ENCODE data around the gene C6orf47. TPM values are rescaled to one million over a fixed set of nuclear protein-coding genes. Genes with fewer than 3 reads are reported as not detected.

Gene C6orf47
- total and polyA plus RNA-seq, 2 donors (not counting 3 experiments of a cell fraction or from before 2014, with no cell fraction given), result 5.8 to 12.8 TPM

DNA sequence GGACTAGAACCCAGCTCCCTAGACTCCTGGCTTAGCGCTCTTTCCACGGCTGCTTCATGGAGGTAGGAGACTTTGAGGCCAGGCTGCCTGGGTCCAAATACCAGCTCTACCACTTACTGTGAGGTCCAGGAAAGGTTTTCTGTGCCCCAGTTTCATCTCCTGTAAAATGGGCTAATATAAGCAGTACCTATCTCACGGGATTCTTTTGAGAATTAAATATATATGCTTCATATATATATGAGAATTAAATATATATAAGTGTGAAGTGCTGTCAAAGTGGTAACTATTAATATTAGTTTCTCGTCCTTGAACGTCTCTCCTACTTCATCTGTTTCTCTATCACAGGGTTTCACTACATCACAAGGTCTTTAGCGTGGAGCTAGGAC lies 30.5 kb upstream of the C6orf47 start:
- dilution Hi-C loops (cut with MboI; ENCODE audit: extremely low pct_ligation_motif_present, low sequenced_read_pairs) (no loop called here), intact Hi-C loops (cut with micrococcal nuclease) (no loop called here)
- no peak overlapping the region for H3K4me3 ChIP-seq (replicated peaks in 1 of 3; ENCODE audit: insufficient read depth in 1 of 3, low read depth in 1 of 3, low read length in 3 of 3)
- no peak overlapping the region for H3K4me2 ChIP-seq (ENCODE audit: insufficient read depth, low read length)
- H4K20me1 ChIP-seq (replicated peaks; ENCODE audit: control insufficient read depth, extremely low read depth, insufficient read depth, low read length), result no peaks in the 10 kb centered on the region
- FAIRE-seq (no peak), DNase-seq (ENCODE audit: low read depth, low spot score) (no peak)
- H3K27ac ChIP-seq (ENCODE audit: insufficient read depth, low read depth, low read length), result no peak overlapping the region
- no peak overlapping the region for H2AFZ ChIP-seq (ENCODE audit: low read depth, low read length)
- TF ChIP-seq, protein P1, sequence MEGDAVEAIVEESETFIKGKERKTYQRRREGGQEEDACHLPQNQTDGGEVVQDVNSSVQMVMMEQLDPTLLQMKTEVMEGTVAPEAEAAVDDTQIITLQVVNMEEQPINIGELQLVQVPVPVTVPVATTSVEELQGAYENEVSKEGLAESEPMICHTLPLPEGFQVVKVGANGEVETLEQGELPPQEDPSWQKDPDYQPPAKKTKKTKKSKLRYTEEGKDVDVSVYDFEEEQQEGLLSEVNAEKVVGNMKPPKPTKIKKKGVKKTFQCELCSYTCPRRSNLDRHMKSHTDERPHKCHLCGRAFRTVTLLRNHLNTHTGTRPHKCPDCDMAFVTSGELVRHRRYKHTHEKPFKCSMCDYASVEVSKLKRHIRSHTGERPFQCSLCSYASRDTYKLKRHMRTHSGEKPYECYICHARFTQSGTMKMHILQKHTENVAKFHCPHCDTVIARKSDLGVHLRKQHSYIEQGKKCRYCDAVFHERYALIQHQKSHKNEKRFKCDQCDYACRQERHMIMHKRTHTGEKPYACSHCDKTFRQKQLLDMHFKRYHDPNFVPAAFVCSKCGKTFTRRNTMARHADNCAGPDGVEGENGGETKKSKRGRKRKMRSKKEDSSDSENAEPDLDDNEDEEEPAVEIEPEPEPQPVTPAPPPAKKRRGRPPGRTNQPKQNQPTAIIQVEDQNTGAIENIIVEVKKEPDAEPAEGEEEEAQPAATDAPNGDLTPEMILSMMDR (IDR thresholded peaks at IDR 0.05; ENCODE audit: extremely low read depth in 1 of 2, insufficient read depth in 1 of 2, low read depth in 1 of 2, low read length in 2 of 2), result no peak
- TF ChIP-seq POLR2AphosphoS5 (IDR thresholded peaks at IDR 0.05; ENCODE audit: insufficient read depth, low read depth, low read length), result no peak
- no peak for TF ChIP-seq EZH2 (IDR thresholded peaks at IDR 0.05; ENCODE audit: borderline replicate concordance, low read depth, low read length, severe bottlenecking)
- no peak for TF ChIP-seq POLR2A (IDR thresholded peaks at IDR 0.05; ENCODE audit: low read depth, low read length)
- TF ChIP-seq, protein P2, sequence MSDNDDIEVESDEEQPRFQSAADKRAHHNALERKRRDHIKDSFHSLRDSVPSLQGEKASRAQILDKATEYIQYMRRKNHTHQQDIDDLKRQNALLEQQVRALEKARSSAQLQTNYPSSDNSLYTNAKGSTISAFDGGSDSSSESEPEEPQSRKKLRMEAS (IDR thresholded peaks at IDR 0.05; ENCODE audit: insufficient read depth, insufficient read length), result no peak
- TF ChIP-seq JUN (IDR thresholded peaks at IDR 0.05; ENCODE audit: borderline replicate concordance, insufficient read depth, insufficient read length, low read depth), result no peak
- TF ChIP-seq GATA2 (IDR thresholded peaks at IDR 0.05; ENCODE audit: insufficient read depth, insufficient read length, low read depth, low read length), result no peak
- no peak for TF ChIP-seq MYC (IDR thresholded peaks at IDR 0.05; ENCODE audit: low read depth, low read length)
- no peak for TF ChIP-seq FOS (IDR thresholded peaks at IDR 0.05; ENCODE audit: borderline replicate concordance, insufficient read depth, low read length)
- ChIA-PET CTCF (interaction anchor here (1.1 to 2.1 kb wide), 6 partner anchors 20 to 139 kb away, joined by 3 to 8 read pairs (median 6); partner anchors contain the start of gene LSM2), POLR2A (interaction anchor here (1.5 kb wide), 1 partner anchor 136 kb away, joined by 4 read pairs; the partner anchor contains the start of gene HSPA1B)
- H3K36me3 ChIP-seq (ENCODE audit: control insufficient read depth in 2 of 2, extremely low read depth in 1 of 2, insufficient read depth in 2 of 2, low read length in 2 of 2), result peaks cover 6 to 48% of the 10 kb centered on the region in 2 experiments
- peaks cover 10% of the 10 kb centered on the region for H3K4me1 ChIP-seq (ENCODE audit: control insufficient read depth, extremely low read depth, insufficient read depth, low read length)
- H3K9me3 ChIP-seq (replicated peaks; ENCODE audit: control insufficient read depth, insufficient read depth, low read length), result no peaks in the 10 kb centered on the region
- H3K79me2 ChIP-seq (ENCODE audit: control insufficient read depth, insufficient read depth, low read length), result no peaks in the 10 kb centered on the region
- H3K9ac ChIP-seq (replicated peaks; ENCODE audit: extremely low read depth, insufficient read depth, low read length), result no peak overlapping the region
- H3K27me3 ChIP-seq (ENCODE audit: control insufficient read depth in 2 of 2, insufficient read depth in 2 of 2, low read length in 2 of 2), result no peaks in the 10 kb centered on the region
- H3K9me1 ChIP-seq (replicated peaks; ENCODE audit: control insufficient read depth, extremely low read depth, insufficient read depth, low read length), result no peaks in the 10 kb centered on the region
- no TSS peak for BruUV-seq (replicated peaks)

Data from endothelial cell of umbilical vein (primary cell).